ELR (cell line): ENCODE measurements around the gene GSS.

Experiments used
- DNase-seq: peaks from one replicate; pipeline ENCODE4 v3.0.0-alpha.2; 2015; ENCODE audit warnings: low read depth

GSS gene

GRCh38 chr20:34978092-34978744 lies 22.6 kb upstream of the GSS start:
- no peak for DNase-seq

GRCh38 chr20:34977365-34978091 lies 21.9 kb upstream of the GSS start:
- DNase-seq, result no peak

GRCh38 chr20:34976286-34976685 lies 20.7 kb upstream of the GSS start:
- no peak for DNase-seq

GRCh38 chr20:34974246-34974645 lies 18.6 kb upstream of the GSS start:
- no peak for DNase-seq

GRCh38 chr20:34971561-34972235 lies 16.1 kb upstream of the GSS start:
- DNase-seq, result no peak

GRCh38 chr20:34970846-34971560 lies 15.4 kb upstream of the GSS start:
- no peak for DNase-seq

GRCh38 chr20:34970193-34970840 lies 14.7 kb upstream of the GSS start:
- DNase-seq, result no peak

- no peak for DNase-seq
Observed at GRCh38 chr20:34968042-34968775, 12.6 kb upstream of the GSS start.

- no peak for DNase-seq
Observed at GRCh38 chr20:34967421-34967820, 11.8 kb upstream of the GSS start.

- no peak for DNase-seq
Observed at GRCh38 chr20:34965051-34965450, 9.4 kb upstream of the GSS start.

GRCh38 chr20:34964486-34964885 lies 8.9 kb upstream of the GSS start:
- no peak for DNase-seq

GRCh38 chr20:34956751-34957472 lies 1.3 kb upstream of the GSS start:
- no peak for DNase-seq

- DNase-seq, result no peak
Observed at GRCh38 chr20:34956041-34956458, 444 bp upstream of the GSS start.

- peak; percentile 78 for DNase-seq
Observed at GRCh38 chr20:34954904-34955230, 739 bp downstream of the GSS start.

GRCh38 chr20:34953960-34954359 lies 1.6 kb downstream of the GSS start:
- DNase-seq, result no peak

- DNase-seq, result peak; percentile 34
Observed at GRCh38 chr20:34952671-34953070, 2.9 kb downstream of the GSS start.

- DNase-seq, result no peak
Observed at GRCh38 chr20:34951652-34952051, 4.0 kb downstream of the GSS start.

GRCh38 chr20:34951252-34951651 lies 4.4 kb downstream of the GSS start:
- no peak for DNase-seq

- no peak for DNase-seq
Observed at GRCh38 chr20:34949120-34949519, 6.5 kb downstream of the GSS start.

GRCh38 chr20:34948030-34948429 lies 7.6 kb downstream of the GSS start:
- DNase-seq, result peak; percentile 91

GRCh38 chr20:34947336-34947735 lies 8.3 kb downstream of the GSS start:
- DNase-seq, result peak; percentile 57
